Stimulated activated CD4-positive, alpha-beta T cell treated with anti-CD3 and anti-CD28 coated beads, TNF-alpha, amount 100 ng/mL, for 48 hours (primary cell): ENCODE results near the gene VWA8.
"Not testable (repeated sequence)": the region's sequence is repeated elsewhere in the genome, so short reads cannot be mapped to it uniquely, and the experiment has no call there.

ENCODE experiments used
- DNase-seq, 3 donors: peaks; one replicate each; pipeline ENCODE4 v3.0.0-alpha.2; 2020; ENCODE audit warnings: low read depth in 3 of 3

The VWA8 gene

GRCh38 chr13:41682766-41683165, 278.1 kb downstream of the VWA8 start:
- no peak for DNase-seq

GRCh38 chr13:41682001-41682400, 278.9 kb downstream of the VWA8 start:
- no peak for DNase-seq

GRCh38 chr13:41681587-41681986, 279.3 kb downstream of the VWA8 start:
- DNase-seq = no peak

GRCh38 chr13:41680900-41681299, 280.0 kb downstream of the VWA8 start:
- DNase-seq = no peak

- no peak for DNase-seq
Observed at GRCh38 chr13:41678848-41679247, 282.1 kb downstream of the VWA8 start.

GRCh38 chr13:41678249-41678648, 282.7 kb downstream of the VWA8 start:
- no peak for DNase-seq

- DNase-seq = no peak
Observed at GRCh38 chr13:41675306-41675705, 285.6 kb downstream of the VWA8 start.

- DNase-seq = no peak
Observed at GRCh38 chr13:41674246-41674645, 286.7 kb downstream of the VWA8 start.

- no peak for DNase-seq
Observed at GRCh38 chr13:41673640-41674039, 287.3 kb downstream of the VWA8 start.

GRCh38 chr13:41670873-41671443, 290.0 kb downstream of the VWA8 start:
- no peak for DNase-seq

- no peak for DNase-seq
Observed at GRCh38 chr13:41668130-41668757, 292.7 kb downstream of the VWA8 start.

- no peak for DNase-seq
Observed at GRCh38 chr13:41666644-41667043, 294.3 kb downstream of the VWA8 start.

- no peak for DNase-seq
Observed at GRCh38 chr13:41660411-41660810, 300.5 kb downstream of the VWA8 start.

GRCh38 chr13:41658057-41658661, 302.8 kb downstream of the VWA8 start:
- DNase-seq = no peak

GRCh38 chr13:41655997-41656396, 304.9 kb downstream of the VWA8 start:
- DNase-seq = no peak

- no peak for DNase-seq
Observed at GRCh38 chr13:41654796-41655195, 306.1 kb downstream of the VWA8 start.

- DNase-seq = peak in 1 of 3 donors; percentile 7
Observed at GRCh38 chr13:41652735-41653361, 308.1 kb downstream of the VWA8 start.

- no peak for DNase-seq
Observed at GRCh38 chr13:41651413-41652058, 309.4 kb downstream of the VWA8 start.

GRCh38 chr13:41650706-41651105, 310.2 kb downstream of the VWA8 start:
- no peak for DNase-seq

GRCh38 chr13:41649659-41650058, 311.2 kb downstream of the VWA8 start:
- no peak for DNase-seq

GRCh38 chr13:41648314-41648935, 312.5 kb downstream of the VWA8 start:
- no peak for DNase-seq

GRCh38 chr13:41647699-41648313, 313.1 kb downstream of the VWA8 start:
- DNase-seq = not testable (repeated sequence)
